ENCODE data around the gene SLCO1C1.
"Not testable (repeated sequence)": the region's sequence is repeated elsewhere in the genome, so short reads cannot be mapped to it uniquely, and the experiment has no call there.

Gene SLCO1C1

DNA sequence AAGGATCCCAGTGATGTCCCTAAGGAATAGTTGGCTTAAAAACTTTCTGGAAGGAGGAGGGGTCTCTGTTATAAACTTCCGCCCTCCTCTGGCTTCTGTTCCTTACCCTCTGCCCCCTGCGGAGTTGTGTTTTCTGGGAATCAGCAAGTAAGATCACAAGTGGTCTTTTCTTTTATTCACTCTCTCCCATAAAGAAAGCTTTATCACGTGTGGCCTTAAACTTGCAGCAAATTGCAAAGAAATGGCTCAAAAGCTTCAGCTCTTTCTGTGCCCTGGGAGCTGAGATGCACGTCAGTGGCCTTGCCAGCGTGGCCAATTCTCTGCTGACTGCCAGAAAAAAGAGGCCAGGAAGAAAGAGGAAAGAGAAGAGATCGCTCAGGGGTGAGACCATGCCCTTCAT is at the start of gene SLCO1C1:
TSS of gene SLCO1C1 (plus strand) at position 101 of the 400 bp plus-strand sequence. CDS start 4,245 bp downstream, outside the sequence.
- DNase-seq: no peak

GRCh38 chr12:20646239-20646827 is 48.8 kb upstream of the SLCO1C1 start:
- DNase-seq: peak; percentile 14

GRCh38 chr12:20653871-20654270 is 41.3 kb upstream of the SLCO1C1 start:
- no peak for DNase-seq

DNA sequence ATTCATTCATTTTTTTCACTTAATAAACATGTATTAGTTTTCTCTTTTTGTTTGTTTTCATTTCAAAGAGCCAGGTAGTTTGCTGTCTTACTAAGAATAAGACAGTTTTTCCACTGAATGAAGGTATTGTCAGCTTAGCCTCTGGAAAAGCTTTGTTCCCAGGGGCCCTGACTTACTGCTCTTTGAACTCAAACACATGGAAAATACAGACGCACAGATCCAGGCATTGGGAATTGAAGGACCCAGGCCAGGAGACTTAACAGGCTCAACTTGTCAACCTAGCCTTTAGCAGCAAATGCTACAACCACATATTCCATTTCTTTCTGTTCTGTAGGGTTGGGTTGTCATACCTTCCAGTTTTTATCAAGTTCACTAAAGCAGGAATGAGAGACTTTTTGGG is 38.5 kb upstream of the SLCO1C1 start:
- DNase-seq: no peak

GRCh38 chr12:20657496-20657895 is 37.6 kb upstream of the SLCO1C1 start:
- DNase-seq: no peak

- no peak for DNase-seq
Observed at GRCh38 chr12:20681334-20681733, 13.8 kb upstream of the SLCO1C1 start.

DNA sequence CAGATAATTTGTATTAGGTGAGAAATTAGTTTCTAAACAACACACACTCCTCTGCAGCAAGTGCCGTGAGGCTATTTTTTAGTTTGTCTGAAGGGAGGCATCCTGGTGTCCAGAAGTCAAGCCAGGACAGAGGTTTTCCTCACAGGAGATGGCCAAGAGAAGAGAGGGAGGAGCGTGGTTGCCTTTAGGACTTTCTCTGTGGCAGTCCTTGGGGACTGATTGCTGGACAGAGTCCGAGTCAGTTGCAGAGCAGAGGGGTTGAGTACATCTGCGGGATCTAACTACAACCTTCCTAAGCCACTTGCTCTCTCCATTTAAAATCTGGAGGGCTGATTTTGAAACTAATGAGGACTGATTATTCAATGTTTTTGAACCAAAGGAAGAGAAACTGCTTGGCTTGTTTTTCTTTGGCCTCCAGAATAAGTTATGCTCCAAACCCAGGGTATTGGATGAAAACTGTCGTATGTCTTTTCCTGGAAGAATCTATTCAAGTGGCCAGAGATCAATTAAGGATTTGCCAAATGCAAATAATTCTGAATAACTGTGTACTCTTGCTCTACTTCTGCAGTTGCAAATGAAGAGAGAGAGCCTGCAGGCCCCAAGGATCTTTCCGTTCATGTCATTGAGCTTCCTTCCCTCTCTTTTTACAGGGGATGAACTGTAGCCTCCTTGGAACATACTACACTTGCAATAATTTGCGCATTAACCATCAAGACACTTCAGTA is 1.2 kb downstream of the SLCO1C1 start:
- DNase-seq: no peak

GRCh38 chr12:20701106-20701505 is 6.0 kb downstream of the SLCO1C1 start:
- DNase-seq: peak; percentile 56

DNA sequence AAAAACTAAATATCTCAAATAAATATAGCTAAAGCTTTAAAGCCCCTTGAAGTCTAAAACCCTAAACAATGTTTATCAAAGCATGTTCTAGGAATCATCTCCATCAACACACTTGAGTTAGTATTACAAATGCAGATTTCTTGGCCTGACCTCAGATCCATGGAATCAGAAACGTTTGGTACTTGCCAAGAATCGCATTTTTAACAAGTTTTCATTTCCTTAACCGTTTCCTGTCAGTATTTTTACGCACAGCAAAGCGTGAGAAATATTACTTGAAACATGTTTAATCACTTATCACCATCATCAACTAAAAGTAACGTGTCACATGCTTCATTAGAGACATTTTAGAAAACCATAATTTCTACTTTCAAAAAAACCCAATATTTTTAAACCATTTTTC is 9.7 kb downstream of the SLCO1C1 start:
- DNase-seq: no peak

DNA sequence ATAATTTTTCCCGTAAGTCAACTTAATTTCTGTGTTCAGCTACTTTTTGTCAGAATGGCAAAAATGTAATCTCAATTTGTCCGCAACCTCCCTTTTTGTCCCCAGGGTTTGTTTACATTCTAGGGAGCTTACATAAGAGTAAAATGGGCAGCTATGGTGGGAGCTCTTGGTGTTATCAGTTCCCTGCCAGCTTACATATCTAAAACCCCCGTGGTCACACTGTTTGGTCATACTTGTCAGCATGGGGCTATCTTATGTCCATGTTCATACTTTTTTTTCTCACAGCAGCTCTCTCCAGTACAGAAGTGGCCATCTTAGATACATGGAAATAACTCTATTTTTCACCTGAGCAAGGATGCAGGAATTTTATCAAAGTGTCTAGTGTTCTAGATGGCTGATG is 16.7 kb downstream of the SLCO1C1 start:
- no peak for DNase-seq

- DNase-seq: no peak
Observed at GRCh38 chr12:20716037-20716436, 20.9 kb downstream of the SLCO1C1 start.

- DNase-seq: no peak
Observed at GRCh38 chr12:20716985-20717384, 21.9 kb downstream of the SLCO1C1 start.

GRCh38 chr12:20718294-20718693 is 23.2 kb downstream of the SLCO1C1 start:
- no peak for DNase-seq

DNA sequence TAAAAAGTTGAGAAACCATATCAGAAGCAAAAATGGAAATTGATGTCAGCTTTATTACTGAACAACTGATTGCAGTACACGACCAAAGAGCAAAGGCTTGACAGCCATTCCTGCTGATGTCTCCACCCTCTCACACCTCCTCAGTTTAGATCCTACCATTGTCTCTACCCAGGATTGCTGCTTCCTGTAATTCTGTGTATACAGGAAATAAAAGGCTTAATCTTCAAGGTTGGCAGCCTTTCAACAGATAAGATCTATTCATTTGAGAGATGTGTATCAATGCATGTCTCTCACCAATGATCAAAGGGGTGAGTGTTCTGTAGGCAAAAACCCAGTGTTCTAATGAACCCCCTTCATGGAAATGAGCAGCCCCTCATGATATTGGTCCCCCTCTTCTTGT is 27.0 kb downstream of the SLCO1C1 start:
- peak; percentile 48 for DNase-seq

DNA sequence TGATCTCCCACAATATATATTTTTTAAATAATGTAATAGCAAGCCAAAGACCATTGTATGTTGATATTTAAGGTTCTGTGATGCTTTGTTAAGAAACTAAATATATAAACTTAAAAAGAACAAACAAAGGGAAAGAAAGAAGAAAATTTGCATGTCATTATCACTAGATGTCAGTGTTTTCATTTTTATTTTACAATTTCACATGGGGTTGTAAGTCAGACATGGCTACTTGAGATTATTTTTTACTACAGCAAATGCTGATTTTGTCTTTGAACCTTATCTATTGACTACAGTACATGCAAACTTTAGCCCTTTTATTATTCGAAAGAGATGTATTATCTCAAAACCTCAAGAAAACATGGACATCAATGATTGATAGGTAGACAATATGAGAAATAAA is 36.1 kb downstream of the SLCO1C1 start:
- DNase-seq: no peak

DNA sequence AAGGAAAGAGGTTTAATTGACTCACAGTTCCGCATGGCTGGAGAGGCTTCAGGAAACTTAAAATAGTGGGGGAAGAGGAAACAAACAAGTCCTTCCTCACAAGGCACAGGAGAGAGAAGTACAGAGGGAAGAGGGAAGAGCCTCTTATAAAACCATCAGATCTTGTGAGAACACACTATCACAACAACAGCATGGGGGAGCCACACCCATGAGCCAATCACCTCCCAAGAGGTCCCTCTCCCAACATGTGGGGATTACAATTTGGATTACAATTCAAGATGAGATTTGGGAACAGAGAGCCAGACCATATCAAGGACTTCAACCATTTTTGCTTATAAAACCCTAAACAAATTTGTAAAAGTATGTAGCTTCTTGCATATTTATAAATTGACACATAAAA is 45.8 kb downstream of the SLCO1C1 start:
- DNase-seq: no peak

DNA sequence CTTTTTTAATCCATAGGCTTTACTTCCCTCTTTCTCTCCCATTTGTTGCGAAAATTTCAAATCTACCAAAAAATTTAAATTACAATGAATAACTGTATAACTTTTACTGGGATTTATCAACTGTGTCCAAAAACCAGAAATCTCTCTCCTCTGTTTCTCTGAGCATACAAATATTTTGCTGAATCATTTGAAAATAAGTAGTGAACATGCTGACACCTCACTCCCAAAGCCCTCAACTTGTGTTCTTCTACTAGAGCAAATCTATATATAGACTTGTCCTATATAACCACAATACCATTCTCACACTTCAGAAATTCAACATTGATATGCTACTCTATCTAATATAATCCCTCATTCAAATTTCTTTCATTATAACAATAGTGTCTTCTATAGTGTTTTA is 53.1 kb downstream of the SLCO1C1 start:
- DNase-seq: no peak

GRCh38 chr12:20751046-20751445 is 55.9 kb downstream of the SLCO1C1 start:
- DNase-seq: no peak

- DNase-seq: no peak
Observed at GRCh38 chr12:20777420-20777819, 82.3 kb downstream of the SLCO1C1 start.

DNA sequence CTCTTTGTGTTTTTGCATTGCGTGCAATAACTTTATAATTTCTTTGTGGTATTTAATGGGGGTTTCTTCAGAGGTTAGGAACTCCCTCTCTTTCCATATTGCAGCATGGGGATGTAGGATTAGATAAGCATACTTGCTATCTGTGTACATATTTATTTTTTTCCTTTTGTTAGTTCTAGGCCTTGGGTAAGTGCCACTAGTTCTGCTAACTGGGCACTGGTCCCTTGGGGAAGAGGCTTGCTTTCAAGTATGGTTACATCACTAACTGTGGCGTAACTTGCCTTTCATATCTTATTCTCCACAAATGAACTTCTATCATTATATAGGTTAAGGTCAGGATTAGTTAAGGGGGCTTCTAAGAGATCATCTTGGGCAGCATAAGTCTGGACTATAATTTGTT is 83.8 kb downstream of the SLCO1C1 start:
- DNase-seq: no peak

DNA sequence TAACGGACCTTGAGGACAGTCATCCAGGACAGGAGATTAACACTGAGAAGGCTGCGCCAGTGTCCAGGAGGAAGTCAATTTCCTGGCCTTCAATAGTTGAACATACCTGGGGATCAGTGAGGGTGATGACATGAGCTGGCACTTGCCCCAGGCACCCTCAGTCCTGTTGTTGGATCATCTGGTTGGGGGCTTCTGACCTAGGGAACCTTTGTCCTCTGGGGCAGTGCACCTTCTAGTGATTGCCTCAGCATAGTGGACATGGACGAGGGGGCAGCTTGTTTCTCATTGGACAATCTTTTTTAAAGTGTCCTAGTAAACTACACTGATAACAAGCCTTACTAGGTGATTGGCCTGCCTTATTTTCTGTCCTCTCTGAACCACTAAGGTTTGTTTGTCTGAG is 84.8 kb downstream of the SLCO1C1 start:
- DNase-seq: not testable (repeated sequence)

GRCh38 chr12:20783796-20784357 is 88.7 kb downstream of the SLCO1C1 start:
- DNase-seq: not testable (repeated sequence)

- DNase-seq: no peak
Observed at GRCh38 chr12:20792971-20793370, 97.8 kb downstream of the SLCO1C1 start.

- no peak for DNase-seq
Observed at GRCh38 chr12:20798554-20798953, 103.4 kb downstream of the SLCO1C1 start.

DNA sequence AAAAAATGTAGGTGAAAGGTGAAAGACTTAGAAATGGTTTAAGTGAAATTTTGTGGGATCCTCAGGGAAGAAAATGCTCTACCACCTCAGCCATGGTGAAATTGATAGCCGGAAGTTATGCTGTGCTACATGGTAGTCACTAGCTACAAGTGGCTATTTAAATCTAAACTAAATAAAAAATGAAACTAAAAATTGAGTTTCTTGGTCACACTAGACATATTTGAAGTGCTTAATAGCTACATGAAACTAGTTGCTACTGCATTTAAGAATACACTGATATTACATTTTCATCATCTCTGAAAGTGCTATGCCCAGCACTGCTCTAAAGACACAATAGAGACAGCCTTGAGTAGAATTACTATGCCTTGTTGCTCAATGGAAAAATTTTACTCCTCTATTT is 105.0 kb downstream of the SLCO1C1 start:
- DNase-seq: no peak
